Erythroblast (primary cell): ENCODE results near the gene ARFGAP2.
"Not testable (repeated sequence)": the region's sequence is repeated elsewhere in the genome, so short reads cannot be mapped to it uniquely, and the experiment has no call there.

Source experiments
- DNase-seq, 2 experiments: peaks; one replicate each; lab custom pipeline; 2025; lab: John Stamatoyannopoulos, UW
- GATA1 ChIP-seq: IDR thresholded peaks from 2 replicates; pipeline ENCODE4 v1.6.1; 2011; ENCODE audit warnings: low read depth, mild to moderate bottlenecking, control low read depth, low read length, moderate library complexity
- POLR2A ChIP-seq: IDR thresholded peaks from 2 replicates; pipeline ENCODE4 v1.6.1; 2011; ENCODE audit warnings: mild to moderate bottlenecking, low read length

ARFGAP2 gene

DNA sequence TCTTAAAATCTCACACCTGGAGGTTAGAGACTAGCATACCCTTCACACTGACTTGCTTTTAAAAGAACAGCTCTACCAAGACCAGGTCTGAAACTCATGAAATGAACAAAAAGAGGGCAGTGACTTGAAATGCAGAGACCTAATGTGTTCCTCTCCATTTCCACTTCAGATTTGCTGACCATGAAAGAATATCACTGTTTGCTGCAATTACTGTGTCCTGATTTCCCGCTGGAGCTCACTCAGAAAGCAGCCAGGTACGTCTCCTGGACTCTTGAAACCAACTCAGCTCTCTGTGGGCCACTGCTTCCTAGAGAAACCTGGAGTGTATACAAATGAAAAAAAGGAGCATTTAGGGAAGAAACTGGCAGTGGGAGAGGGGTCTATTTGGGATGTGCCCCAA is 39.2 kb downstream of the ARFGAP2 start:
- TF ChIP-seq POLR2A (no peak), GATA1 (no peak)
- DNase-seq: no peak

DNA sequence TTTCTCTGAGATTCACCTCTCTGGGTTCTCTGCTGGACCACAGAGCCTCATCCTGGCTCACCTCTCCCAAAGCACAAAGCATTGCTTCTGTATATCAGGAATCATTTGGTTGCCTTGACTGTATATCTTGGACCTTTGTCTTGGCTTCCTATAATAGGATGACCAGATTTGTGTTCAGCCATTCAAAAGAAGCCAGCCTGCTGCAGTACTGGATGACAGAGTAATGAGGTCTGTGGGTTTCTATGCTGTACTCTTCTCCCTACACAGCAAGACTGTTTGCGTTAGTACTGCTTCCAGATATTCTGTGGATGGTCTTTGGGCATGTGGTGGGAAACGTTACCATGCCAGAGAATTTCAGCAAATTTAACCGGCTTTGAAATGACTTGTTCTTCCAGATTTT is 39.8 kb downstream of the ARFGAP2 start:
- DNase-seq: no peak
- TF ChIP-seq POLR2A (no peak), GATA1 (no peak)

DNA sequence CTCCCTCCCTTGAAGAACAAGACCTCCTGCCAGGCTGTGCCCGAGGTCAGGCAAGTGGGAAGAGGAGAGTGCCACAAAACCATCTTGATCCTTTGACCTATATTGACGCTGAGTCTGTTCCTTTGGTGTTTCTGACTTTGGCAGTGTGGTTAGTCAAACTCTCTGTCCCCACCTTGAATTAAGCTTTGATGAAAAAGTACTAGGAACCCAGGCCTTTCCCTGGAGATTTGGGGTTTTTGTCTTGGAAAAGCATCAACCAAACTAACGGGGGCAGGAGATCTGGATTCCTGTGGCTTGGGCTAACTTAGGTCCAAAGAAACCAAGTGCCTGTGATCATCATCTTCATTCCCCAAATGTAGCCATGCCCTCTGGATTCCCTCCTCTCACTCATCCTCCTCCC is 40.4 kb downstream of the ARFGAP2 start:
- no peak for DNase-seq
- TF ChIP-seq GATA1 (no peak), POLR2A (no peak)

DNA sequence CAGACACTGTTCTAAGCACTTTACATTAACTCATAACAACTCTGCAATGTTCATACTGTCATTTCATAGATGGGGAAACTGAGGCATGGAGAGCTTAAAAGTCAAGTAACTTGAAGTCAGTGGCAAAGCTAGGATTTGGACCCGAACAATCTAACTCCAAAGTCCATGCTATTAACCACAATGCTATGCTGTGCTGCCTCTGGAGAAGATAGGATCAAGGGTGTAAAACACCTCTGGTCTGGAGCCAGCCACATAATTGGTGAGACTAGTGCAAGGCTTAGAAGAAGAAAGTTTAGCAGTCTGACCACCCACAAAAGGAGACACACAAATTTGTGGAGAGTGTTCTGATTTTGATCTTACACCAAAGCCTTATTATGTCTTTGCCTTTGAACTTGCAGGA is 43.7 kb downstream of the ARFGAP2 start:
- TF ChIP-seq POLR2A: no peak
- TF ChIP-seq GATA1: no peak
- DNase-seq: peak; percentile 15 to 20

DNA sequence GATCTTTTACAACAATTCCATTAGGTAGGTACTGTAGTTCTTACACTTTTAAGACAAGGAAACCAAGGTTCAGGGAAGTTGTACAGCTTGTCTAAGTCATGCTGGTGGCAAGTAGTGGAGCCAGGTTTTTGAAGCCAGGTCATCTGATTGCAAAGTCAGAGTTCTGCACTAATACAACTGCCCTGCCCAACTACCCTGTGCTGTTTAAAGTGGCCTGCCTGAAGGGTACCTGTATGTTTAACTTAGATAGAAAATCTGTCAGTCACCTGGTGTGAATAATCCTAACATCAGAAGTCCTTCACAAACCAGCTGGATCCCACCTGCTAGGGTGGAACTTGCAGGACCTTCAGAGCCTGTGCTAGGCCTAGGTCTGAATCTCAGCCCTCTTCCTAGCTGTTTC is 44.2 kb downstream of the ARFGAP2 start:
- no peak for TF ChIP-seq GATA1
- TF ChIP-seq POLR2A: no peak
- DNase-seq: no peak

DNA sequence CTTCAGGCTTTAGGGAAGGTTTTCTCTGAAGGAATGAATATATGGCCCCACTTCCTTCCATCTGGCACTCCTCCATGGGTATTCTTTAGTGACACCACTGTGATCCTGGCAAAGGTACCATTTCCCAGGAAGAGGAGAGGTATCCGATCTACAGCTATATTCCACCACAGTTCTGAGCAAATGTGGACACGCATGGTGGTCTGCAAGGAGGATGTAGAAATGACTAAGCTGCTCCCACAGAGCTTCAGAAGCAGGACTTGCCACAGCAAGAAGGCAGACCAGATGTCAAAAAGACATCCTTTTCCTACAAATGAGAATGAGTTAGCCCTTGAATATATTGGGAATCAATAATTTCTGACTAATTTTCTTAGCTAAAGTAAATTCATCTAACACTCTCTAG is 45.5 kb downstream of the ARFGAP2 start:
- TF ChIP-seq GATA1 (no peak), POLR2A (no peak)
- no peak for DNase-seq

DNA sequence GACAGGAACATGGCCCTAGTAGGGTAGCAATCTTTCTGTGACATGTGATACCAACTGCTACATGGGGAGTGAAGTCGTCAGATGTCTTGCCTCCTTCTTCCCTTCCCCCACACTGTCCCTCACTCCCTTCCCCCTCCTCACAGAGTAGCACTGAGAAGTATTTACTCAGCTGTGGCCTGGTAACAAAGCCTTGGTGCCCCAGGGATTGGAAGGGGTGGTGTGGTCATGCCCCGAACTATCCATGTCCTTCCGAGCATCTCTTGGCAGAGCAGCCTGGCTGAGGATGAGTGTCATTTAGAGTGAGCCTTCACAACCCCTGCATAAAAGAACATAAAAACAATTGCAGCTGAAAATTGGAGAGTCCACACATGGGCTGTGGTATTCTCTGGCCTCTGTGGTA is 46.1 kb downstream of the ARFGAP2 start:
- TF ChIP-seq GATA1 (no peak), POLR2A (no peak)
- DNase-seq: no peak

DNA sequence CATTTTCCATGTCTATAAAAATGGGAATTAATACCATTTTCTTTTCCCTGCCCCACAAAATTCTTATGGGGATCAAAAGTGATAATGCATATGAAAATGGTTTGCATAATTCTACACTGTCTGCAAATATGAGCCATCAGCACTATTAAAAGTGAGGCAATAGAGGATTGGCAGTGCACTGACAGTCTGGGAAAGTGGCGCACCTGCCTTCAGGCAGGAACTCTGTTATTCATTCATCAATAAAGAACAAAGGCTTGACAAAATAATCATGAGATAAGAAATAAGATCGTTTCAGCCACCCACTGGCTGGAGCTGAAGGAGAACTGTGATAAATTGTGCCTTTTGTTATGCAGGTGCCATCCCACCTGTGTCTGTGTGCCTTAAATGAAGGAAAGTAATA is 49.5 kb downstream of the ARFGAP2 start:
- DNase-seq: no peak
- TF ChIP-seq POLR2A: no peak
- TF ChIP-seq GATA1: no peak

DNA sequence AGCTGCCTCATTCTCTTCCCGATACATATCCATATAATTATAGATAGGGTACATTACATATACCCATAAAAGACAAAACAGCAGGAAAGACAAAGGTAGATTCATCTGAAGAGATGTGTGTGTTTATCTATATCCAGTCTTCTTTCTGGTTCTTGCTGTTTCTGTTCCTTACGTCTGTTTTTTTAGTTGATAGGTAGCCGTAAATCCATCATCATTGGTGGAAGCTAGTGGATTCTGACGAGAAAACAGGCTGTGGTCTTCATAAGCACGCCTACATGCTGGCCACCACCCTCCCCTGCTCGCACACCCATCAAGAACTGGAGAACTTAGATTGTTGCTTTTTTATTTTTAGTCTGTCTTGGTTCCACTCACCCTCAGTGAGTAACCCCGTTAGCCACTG is 51.6 kb downstream of the ARFGAP2 start:
- TF ChIP-seq GATA1 (no peak), POLR2A (no peak)
- DNase-seq: no peak

DNA sequence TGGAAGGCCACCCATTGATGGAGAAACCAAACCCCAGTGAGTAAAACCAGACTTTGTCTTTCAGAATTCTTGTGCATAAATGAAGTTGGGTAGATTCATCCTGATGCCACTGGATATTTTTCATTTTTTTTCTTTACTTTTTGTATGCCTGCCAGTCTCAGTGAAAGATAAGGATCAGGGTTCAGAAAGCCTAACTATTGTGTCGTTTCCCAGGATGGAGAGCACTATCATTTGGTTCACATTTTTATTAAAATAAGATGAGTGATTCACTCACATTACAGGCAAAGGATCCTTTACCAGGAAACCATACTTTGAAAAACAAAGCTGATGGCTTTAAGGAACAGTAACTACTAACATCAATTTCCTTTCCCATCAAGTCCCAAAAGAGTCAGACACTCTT is 52.0 kb downstream of the ARFGAP2 start:
- no peak for TF ChIP-seq GATA1
- no peak for TF ChIP-seq POLR2A
- no peak for DNase-seq

DNA sequence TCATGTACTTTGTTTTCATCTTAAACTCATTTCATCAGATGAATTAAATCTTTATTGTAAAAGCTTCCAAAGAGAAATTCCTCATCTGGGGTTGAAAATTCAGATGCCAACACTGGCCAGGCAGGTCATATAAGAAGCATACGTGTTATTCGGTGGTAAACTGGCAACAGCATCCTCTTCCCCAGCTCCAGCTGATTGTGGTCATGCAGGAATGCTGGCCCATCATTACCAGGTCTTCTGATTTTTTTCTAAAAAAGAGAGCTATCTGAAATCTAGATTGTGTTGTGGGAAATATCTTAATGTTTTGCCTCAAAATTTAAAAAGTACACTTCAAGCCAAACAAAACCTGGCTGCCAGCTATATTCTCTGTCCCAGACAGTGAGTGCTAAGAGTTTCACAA is 53.6 kb downstream of the ARFGAP2 start:
- no peak for DNase-seq
- TF ChIP-seq GATA1 (no peak), POLR2A (no peak)

DNA sequence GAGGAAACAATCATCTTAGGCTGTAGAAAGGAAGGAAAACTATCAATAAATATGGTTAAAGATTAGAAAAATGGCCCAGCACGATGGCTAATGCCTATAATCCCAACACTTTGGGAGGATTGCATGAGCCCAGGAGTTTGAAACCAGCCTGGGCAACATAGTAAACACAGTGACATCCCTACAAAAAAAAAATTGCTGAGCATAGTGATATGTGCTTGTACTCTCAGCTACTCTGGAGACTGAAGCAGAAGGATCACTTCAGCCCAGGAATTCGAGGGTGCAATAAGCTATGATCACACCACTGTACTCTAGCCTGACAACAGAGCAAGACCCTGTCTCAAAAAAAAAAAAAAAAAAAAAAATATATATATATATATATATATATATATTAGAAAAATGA is 54.9 kb downstream of the ARFGAP2 start:
- TF ChIP-seq POLR2A (no peak), GATA1 (no peak)
- DNase-seq: no peak

DNA sequence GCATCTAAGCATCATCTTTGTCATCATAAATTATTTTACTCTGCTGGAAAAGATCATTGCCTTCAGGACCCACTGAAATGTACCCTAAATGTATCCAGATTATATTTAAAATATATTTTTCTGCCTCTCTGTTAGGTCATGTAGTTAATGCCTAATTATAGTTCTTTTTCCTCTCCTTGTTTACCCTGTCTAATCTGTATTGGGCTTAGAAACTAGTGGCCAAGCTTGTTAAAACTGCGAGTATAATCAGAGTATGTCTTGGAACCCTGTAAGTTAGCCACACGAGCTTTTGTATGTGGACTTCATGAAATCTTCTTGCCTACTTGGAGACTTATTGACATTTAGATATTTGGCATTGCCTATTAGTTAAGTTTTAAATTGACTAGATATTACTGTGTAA is 55.6 kb downstream of the ARFGAP2 start:
- DNase-seq: no peak
- TF ChIP-seq POLR2A (no peak), GATA1 (no peak)

DNA sequence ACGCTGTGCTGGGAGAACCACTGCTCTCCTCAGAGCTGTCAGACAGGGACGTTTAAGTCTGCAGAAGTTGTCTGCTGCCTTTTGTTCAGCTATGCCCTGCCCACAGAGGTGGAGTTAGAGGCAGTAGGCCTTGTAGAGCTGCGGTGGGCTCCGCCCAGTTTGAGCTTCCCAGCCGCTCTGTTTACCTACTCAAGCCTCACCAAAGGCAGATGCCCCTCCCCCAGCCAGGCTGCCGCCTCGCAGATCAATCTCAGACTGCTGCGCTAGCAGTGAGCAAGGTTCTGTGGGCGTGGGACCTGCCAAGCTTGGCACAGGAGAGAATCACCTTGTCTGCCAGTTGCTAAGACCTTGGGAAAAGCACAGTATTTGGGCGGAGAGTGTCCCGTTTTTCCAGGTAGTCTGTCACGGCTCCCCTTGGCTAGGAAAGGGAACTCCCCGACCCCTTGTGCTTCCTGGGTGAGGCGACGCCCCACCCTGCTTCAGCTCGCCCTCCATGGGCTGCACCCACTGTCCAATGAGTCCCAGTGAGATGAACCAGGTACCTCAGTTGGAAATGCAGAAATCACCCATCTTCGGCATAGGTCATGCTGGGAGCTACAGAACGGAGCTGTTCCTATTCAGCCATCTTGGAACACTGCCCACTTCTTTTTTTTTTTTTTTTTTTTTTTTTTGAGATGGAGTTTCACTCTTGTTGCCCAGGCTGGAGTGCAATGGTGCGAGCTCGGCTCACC is 57.6 kb downstream of the ARFGAP2 start:
- DNase-seq: not testable (repeated sequence)
